ENCODE measurements around the gene PCDH17.

The PCDH17 gene

GRCh38 chr13:57631596-57632275 is at the start of gene PCDH17:
TSS of gene PCDH17 (plus strand) at chr13:57631744. CDS start at chr13:57632547, 803 bp downstream.
- DNase-seq (ENCODE audit: low read depth in 2 of 2): no peak

- no peak for DNase-seq (ENCODE audit: low read depth in 2 of 2)
These were observed 49.5 kb upstream of the PCDH17 start for GRCh38 chr13:57582032-57582431.

- DNase-seq (ENCODE audit: low read depth in 2 of 2): no peak
These were observed 48.0 kb upstream of the PCDH17 start for GRCh38 chr13:57583529-57583928.

- DNase-seq (ENCODE audit: low read depth in 2 of 2): no peak
These were observed 42.9 kb upstream of the PCDH17 start for GRCh38 chr13:57588639-57589038.

GRCh38 chr13:57595775-57596174 is 35.8 kb upstream of the PCDH17 start:
- no peak for DNase-seq (ENCODE audit: low read depth in 2 of 2)

GRCh38 chr13:57601536-57601935 is 30.0 kb upstream of the PCDH17 start:
- DNase-seq (ENCODE audit: low read depth in 2 of 2): no peak

GRCh38 chr13:57604442-57604841 is 27.1 kb upstream of the PCDH17 start:
- DNase-seq (ENCODE audit: low read depth in 2 of 2): no peak

GRCh38 chr13:57611969-57612368 is 19.6 kb upstream of the PCDH17 start:
- DNase-seq (ENCODE audit: low read depth in 2 of 2): no peak

- no peak for DNase-seq (ENCODE audit: low read depth in 2 of 2)
These were observed 19.0 kb upstream of the PCDH17 start for GRCh38 chr13:57612568-57612967.

- DNase-seq (ENCODE audit: low read depth in 2 of 2): no peak
These were observed 6.7 kb upstream of the PCDH17 start for GRCh38 chr13:57624565-57625435.

- no peak for DNase-seq (ENCODE audit: low read depth in 2 of 2)
These were observed 3.9 kb upstream of the PCDH17 start for GRCh38 chr13:57627663-57628062.

- no peak for DNase-seq (ENCODE audit: low read depth in 2 of 2)
These were observed 2.1 kb upstream of the PCDH17 start for GRCh38 chr13:57629391-57629804.

GRCh38 chr13:57629821-57630235 is 1.7 kb upstream of the PCDH17 start:
- DNase-seq (ENCODE audit: low read depth in 2 of 2): no peak

- no peak for DNase-seq (ENCODE audit: low read depth in 2 of 2)
These were observed 616 bp upstream of the PCDH17 start for GRCh38 chr13:57630661-57631595.

- DNase-seq (ENCODE audit: low read depth in 2 of 2): no peak
These were observed 964 bp downstream of the PCDH17 start for GRCh38 chr13:57632276-57633140.

- DNase-seq (ENCODE audit: low read depth in 2 of 2): no peak
These were observed 1.8 kb downstream of the PCDH17 start for GRCh38 chr13:57633141-57633949.

- no peak for DNase-seq (ENCODE audit: low read depth in 2 of 2)
These were observed 2.6 kb downstream of the PCDH17 start for GRCh38 chr13:57633950-57634838.

- no peak for DNase-seq (ENCODE audit: low read depth in 2 of 2)
These were observed 3.3 kb downstream of the PCDH17 start for GRCh38 chr13:57634839-57635165.

- DNase-seq (ENCODE audit: low read depth in 2 of 2): no peak
These were observed 4.1 kb downstream of the PCDH17 start for GRCh38 chr13:57635541-57636085.
